GM12864 (cell line): ENCODE results near the gene MATK.
A peak's percentile ranks its signal among the peaks of the same experiment; 100 is the strongest.
"Not testable (repeated sequence)": the region's sequence is repeated elsewhere in the genome, so short reads cannot be mapped to it uniquely, and the experiment has no call there.

Experiments used
- DNase-seq: peaks from one replicate; pipeline ENCODE4 v3.0.0-alpha.2; 2011; ENCODE audit warnings: low read depth
- H3K4me3 ChIP-seq: 2 replicates; pipeline ENCODE4 v1.5.1; 2011; ENCODE audit warnings: mild to moderate bottlenecking, low read depth, low read length, control low read depth
- CTCF ChIP-seq: IDR thresholded peaks from 2 replicates; pipeline ENCODE4 v1.5.1; 2011; ENCODE audit warnings: low read depth, mild to moderate bottlenecking, moderate library complexity, low read length, control low read depth, inconsistent platforms; ENCODE audit errors: missing control alignments

The MATK gene

GRCh38 chr19:3767050-3767449 is 19.1 kb downstream of the MATK start:
- no peak for DNase-seq
- H3K4me3 ChIP-seq, result no peak overlapping the region
- TF ChIP-seq CTCF, result no peak

- no peak for DNase-seq
- TF ChIP-seq CTCF, result no peak
- no peak overlapping the region for H3K4me3 ChIP-seq
Observed at GRCh38 chr19:3766520-3766919, 19.7 kb downstream of the MATK start.

GRCh38 chr19:3765757-3766156 is 20.4 kb downstream of the MATK start:
- H3K4me3 ChIP-seq, DNase-seq: not testable (repeated sequence)

GRCh38 chr19:3765121-3765520 is 21.1 kb downstream of the MATK start:
- H3K4me3 ChIP-seq, result no peak overlapping the region
- DNase-seq, result no peak
- no peak for TF ChIP-seq CTCF

GRCh38 chr19:3762501-3763459 is 23.4 kb downstream of the MATK start, which contains the start of gene MRPL54:
Gene MRPL54 (plus strand): TSS chr19:3762682. CDS start chr19:3762701, 19 bp downstream.
- TF ChIP-seq CTCF, result no peak
- peak; percentile 98 for DNase-seq
- peak within 1 kb of the TSS; percentile 87 for H3K4me3 ChIP-seq

GRCh38 chr19:3762130-3762473 is 24.1 kb downstream of the MATK start:
- DNase-seq, result no peak
- TF ChIP-seq CTCF, result no peak
- H3K4me3 ChIP-seq, result peak overlapping the region; percentile 87; the same call in 1 of the 2 replicates

GRCh38 chr19:3761382-3762129 is 24.6 kb downstream of the MATK start, which contains the start of gene APBA3:
Gene APBA3 (minus strand): TSS chr19:3761692. CDS start chr19:3760264, 1,428 bp downstream.
- H3K4me3 ChIP-seq, result peak within 1 kb of the TSS; percentile 87
- TF ChIP-seq CTCF, result peak; percentile 72
- DNase-seq, result peak; percentile 69
